ENCODE measurements around the gene ZGPAT.

ZGPAT gene

GRCh38 chr20:63778034-63778752 is 70.4 kb downstream of the ZGPAT start:
- no peak overlapping the region for H3K4me3 ChIP-seq (ENCODE audit: low read depth, low read length)
- no peak for DNase-seq (ENCODE audit: low read depth)
- no peak for TF ChIP-seq CTCF (IDR thresholded peaks at IDR 0.05; ENCODE audit: insufficient read depth, low read depth, low read length, missing control alignments)

- no peak for DNase-seq (ENCODE audit: low read depth)
- TF ChIP-seq CTCF (IDR thresholded peaks at IDR 0.05; ENCODE audit: insufficient read depth, low read depth, low read length, missing control alignments), result no peak
- no peak overlapping the region for H3K4me3 ChIP-seq (ENCODE audit: low read depth, low read length)
These were observed 71.0 kb downstream of the ZGPAT start for GRCh38 chr20:63778857-63779256.

GRCh38 chr20:63781181-63781580 is 73.3 kb downstream of the ZGPAT start:
- no peak for DNase-seq (ENCODE audit: low read depth)
- no peak overlapping the region for H3K4me3 ChIP-seq (ENCODE audit: low read depth, low read length)
- TF ChIP-seq CTCF (IDR thresholded peaks at IDR 0.05; ENCODE audit: insufficient read depth, low read depth, low read length, missing control alignments), result no peak

GRCh38 chr20:63782051-63782471 is 74.2 kb downstream of the ZGPAT start:
- TF ChIP-seq CTCF (IDR thresholded peaks at IDR 0.05; ENCODE audit: insufficient read depth, low read depth, low read length, missing control alignments), result peak; percentile 25
- H3K4me3 ChIP-seq (ENCODE audit: low read depth, low read length), result no peak overlapping the region
- peak; percentile 83 for DNase-seq (ENCODE audit: low read depth)

- DNase-seq (ENCODE audit: low read depth), result no peak
- H3K4me3 ChIP-seq (ENCODE audit: low read depth, low read length), result no peak overlapping the region
- no peak for TF ChIP-seq CTCF (IDR thresholded peaks at IDR 0.05; ENCODE audit: insufficient read depth, low read depth, low read length, missing control alignments)
These were observed 74.7 kb downstream of the ZGPAT start for GRCh38 chr20:63782521-63782971.

- no peak for TF ChIP-seq CTCF (IDR thresholded peaks at IDR 0.05; ENCODE audit: insufficient read depth, low read depth, low read length, missing control alignments)
- H3K4me3 ChIP-seq (ENCODE audit: low read depth, low read length), result no peak overlapping the region
- DNase-seq (ENCODE audit: low read depth), result no peak
These were observed 76.1 kb downstream of the ZGPAT start for GRCh38 chr20:63783970-63784369.

- DNase-seq (ENCODE audit: low read depth), result no peak
- no peak overlapping the region for H3K4me3 ChIP-seq (ENCODE audit: low read depth, low read length)
- no peak for TF ChIP-seq CTCF (IDR thresholded peaks at IDR 0.05; ENCODE audit: insufficient read depth, low read depth, low read length, missing control alignments)
These were observed 77.9 kb downstream of the ZGPAT start for GRCh38 chr20:63785691-63786131.
